Endothelial cell (in vitro differentiated cells): ENCODE measurements around the gene CYB5A. TPM values are rescaled to one million over a fixed set of nuclear protein-coding genes. Genes with fewer than 3 reads are reported as not detected.
A peak's percentile ranks its signal among the peaks of the same experiment; 100 is the strongest.

Experiments used
- DNase-seq: peaks from one replicate; pipeline ENCODE4 v3.0.0; 2021; ENCODE audit warnings: low spot score
- H3K27ac Mint-ChIP-seq: one replicate; pipeline ENCODE4 v1.8.0; 2021; ENCODE audit warnings: mixed read lengths, inconsistent platforms; ENCODE audit not compliant: unreplicated experiment
- H3K27me3 Mint-ChIP-seq: one replicate; pipeline ENCODE4 v1.8.0; 2021; ENCODE audit warnings: mild to moderate bottlenecking, moderate library complexity, mixed read lengths, inconsistent platforms; ENCODE audit not compliant: unreplicated experiment
- H3K36me3 Mint-ChIP-seq: one replicate; pipeline ENCODE4 v1.8.0; 2021; ENCODE audit warnings: mild to moderate bottlenecking, low read depth, mixed read lengths, inconsistent platforms; ENCODE audit not compliant: unreplicated experiment
- H3K4me1 Mint-ChIP-seq: one replicate; pipeline ENCODE4 v1.8.0; 2021; ENCODE audit warnings: mild to moderate bottlenecking, mixed read lengths, inconsistent platforms; ENCODE audit not compliant: unreplicated experiment
- H3K4me3 Mint-ChIP-seq: one replicate; pipeline ENCODE4 v1.8.0; 2021; ENCODE audit warnings: mild to moderate bottlenecking, mixed read lengths, inconsistent platforms; ENCODE audit not compliant: unreplicated experiment
- H3K9me3 Mint-ChIP-seq: one replicate; pipeline ENCODE4 v1.8.0; 2021; ENCODE audit warnings: mixed read lengths, inconsistent platforms; ENCODE audit not compliant: unreplicated experiment
- CTCF ChIP-seq: fragments of 200-600 bp; sonication (generic); IDR thresholded peaks from one replicate; pipeline ENCODE4 v1.5.0; 2021; ENCODE audit warnings: antibody characterized with exemption; ENCODE audit not compliant: unreplicated experiment
- total RNA-seq: library from RNA; stranded (reverse); fragmentation: NEBNext Ultra II Directional; extraction: Animal tissue kit (Norgen Biotek cat#: 25700); gene quantifications from one replicate; pipeline ENCODE4 v1.2.1, GENCODE V29; 2021; ENCODE audit not compliant: unreplicated experiment

The CYB5A gene
- total RNA-seq, 1 donor from 2014 or later: 119 TPM

- Mint-ChIP-seq H3K36me3 (peaks cover 28% of the 10 kb centered on the region), H3K4me1 (peaks cover 73% of the 10 kb centered on the region), H3K27ac (no peak overlapping the region)
These were observed 12.8 kb downstream of the CYB5A start for GRCh38 chr18:74278983-74279382.

GRCh38 chr18:74278058-74278457 lies 13.7 kb downstream of the CYB5A start:
- Mint-ChIP-seq H3K9me3 (no peaks in the 10 kb centered on the region), H3K4me3 (no peak overlapping the region), H3K36me3 (peaks cover 28% of the 10 kb centered on the region), H3K27ac (no peak overlapping the region), H3K27me3 (peaks cover 5% of the 10 kb centered on the region), H3K4me1 (peaks cover 72% of the 10 kb centered on the region)
- TF ChIP-seq CTCF: no peak
- no peak for DNase-seq

More at GRCh38 chr18:74278983-74279382, 12.8 kb downstream of the CYB5A start:
- no peak overlapping the region for H3K4me3 Mint-ChIP-seq
- peaks cover 5% of the 10 kb centered on the region for H3K27me3 Mint-ChIP-seq
- DNase-seq: no peak
- no peak for TF ChIP-seq CTCF
- no peaks in the 10 kb centered on the region for H3K9me3 Mint-ChIP-seq

- Mint-ChIP-seq H3K9me3 (no peaks in the 10 kb centered on the region), H3K4me1 (peaks cover 64% of the 10 kb centered on the region), H3K4me3 (peak overlapping the region; percentile 5), H3K36me3 (peaks cover 24% of the 10 kb centered on the region), H3K27ac (no peak overlapping the region), H3K27me3 (no peaks in the 10 kb centered on the region)
- no peak for TF ChIP-seq CTCF
- no peak for DNase-seq
These were observed 14.5 kb downstream of the CYB5A start for GRCh38 chr18:74277296-74277695.

- Mint-ChIP-seq H3K4me3 (peak overlapping the region; percentile 17), H3K27me3 (no peaks in the 10 kb centered on the region), H3K4me1 (peaks cover 57% of the 10 kb centered on the region), H3K36me3 (peaks cover 22% of the 10 kb centered on the region), H3K27ac (no peak overlapping the region), H3K9me3 (no peaks in the 10 kb centered on the region)
- no peak for TF ChIP-seq CTCF
- DNase-seq: no peak
These were observed 15.2 kb downstream of the CYB5A start for GRCh38 chr18:74276609-74277008.

- DNase-seq: no peak
- H3K36me3 Mint-ChIP-seq: peaks cover 18% of the 10 kb centered on the region
- no peaks in the 10 kb centered on the region for H3K9me3 Mint-ChIP-seq
- no peak overlapping the region for H3K4me3 Mint-ChIP-seq
- peaks cover 49% of the 10 kb centered on the region for H3K4me1 Mint-ChIP-seq
- H3K27me3 Mint-ChIP-seq: no peaks in the 10 kb centered on the region
- TF ChIP-seq CTCF: no peak
- H3K27ac Mint-ChIP-seq: no peak overlapping the region
These were observed 16.0 kb downstream of the CYB5A start for GRCh38 chr18:74275736-74276135.
